ENCODE results near the gene SLC49A4.

SLC49A4 gene

DNA sequence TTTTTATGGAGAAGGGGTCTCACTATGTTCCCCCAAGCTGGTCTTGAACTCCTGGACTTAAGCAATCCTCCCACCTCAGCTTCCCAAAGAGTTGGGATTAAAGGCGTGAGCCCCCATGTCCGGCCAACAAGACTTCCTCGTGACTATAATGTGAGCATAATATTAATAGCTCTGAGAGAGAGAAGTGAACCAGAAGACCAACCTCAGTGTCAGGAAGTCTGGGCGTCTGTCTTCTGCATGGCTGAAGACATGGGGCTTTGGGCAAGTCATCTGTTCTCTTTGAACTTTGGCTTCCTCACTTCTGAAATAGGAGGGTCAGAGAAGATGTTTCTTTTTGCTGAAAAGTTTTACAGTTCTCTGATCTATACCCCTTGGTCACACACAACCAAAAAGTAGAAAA is 92.1 kb downstream of the SLC49A4 start:
- H3K4me2 ChIP-seq (ENCODE audit: low read depth, low read length, poor library complexity, severe bottlenecking) = no peak overlapping the region
- no peaks in the 10 kb centered on the region for H3K9me2 ChIP-seq (replicated peaks; ENCODE audit: insufficient read depth, low read length)
- H3K27ac ChIP-seq (ENCODE audit: low read depth, low read length) = no peak overlapping the region
- H2AFZ ChIP-seq (ENCODE audit: low read depth, low read length, severe bottlenecking) = no peak overlapping the region
- H3F3A ChIP-seq (ENCODE audit: insufficient read depth) = no peaks in the 10 kb centered on the region
- no peaks in the 10 kb centered on the region for H3K79me2 ChIP-seq (ENCODE audit: insufficient read depth, low read length)
- no peaks in the 10 kb centered on the region for H3K27me3 ChIP-seq (ENCODE audit: low read length)
- H3K36me3 ChIP-seq (ENCODE audit: low read length) = no peaks in the 10 kb centered on the region
- TF ChIP-seq, protein P1, sequence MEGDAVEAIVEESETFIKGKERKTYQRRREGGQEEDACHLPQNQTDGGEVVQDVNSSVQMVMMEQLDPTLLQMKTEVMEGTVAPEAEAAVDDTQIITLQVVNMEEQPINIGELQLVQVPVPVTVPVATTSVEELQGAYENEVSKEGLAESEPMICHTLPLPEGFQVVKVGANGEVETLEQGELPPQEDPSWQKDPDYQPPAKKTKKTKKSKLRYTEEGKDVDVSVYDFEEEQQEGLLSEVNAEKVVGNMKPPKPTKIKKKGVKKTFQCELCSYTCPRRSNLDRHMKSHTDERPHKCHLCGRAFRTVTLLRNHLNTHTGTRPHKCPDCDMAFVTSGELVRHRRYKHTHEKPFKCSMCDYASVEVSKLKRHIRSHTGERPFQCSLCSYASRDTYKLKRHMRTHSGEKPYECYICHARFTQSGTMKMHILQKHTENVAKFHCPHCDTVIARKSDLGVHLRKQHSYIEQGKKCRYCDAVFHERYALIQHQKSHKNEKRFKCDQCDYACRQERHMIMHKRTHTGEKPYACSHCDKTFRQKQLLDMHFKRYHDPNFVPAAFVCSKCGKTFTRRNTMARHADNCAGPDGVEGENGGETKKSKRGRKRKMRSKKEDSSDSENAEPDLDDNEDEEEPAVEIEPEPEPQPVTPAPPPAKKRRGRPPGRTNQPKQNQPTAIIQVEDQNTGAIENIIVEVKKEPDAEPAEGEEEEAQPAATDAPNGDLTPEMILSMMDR (IDR thresholded peaks at IDR 0.05; ENCODE audit: insufficient read depth, low read length, poor library complexity, severe bottlenecking) = no peak
- TF ChIP-seq EZH2phosphoT487 (conservative IDR thresholded peaks at IDR 0.05; ENCODE audit: low read length) = no peak
- no peaks in the 10 kb centered on the region for H4K20me1 ChIP-seq (ENCODE audit: low read depth, low read length)
- H3K4me3 ChIP-seq (ENCODE audit: insufficient read depth, low read length, poor library complexity, severe bottlenecking) = no peak overlapping the region
- H3K9ac ChIP-seq (ENCODE audit: low read length) = no peak overlapping the region
- H3K9me3 ChIP-seq (ENCODE audit: insufficient read depth, low read length) = no peaks in the 10 kb centered on the region

DNA sequence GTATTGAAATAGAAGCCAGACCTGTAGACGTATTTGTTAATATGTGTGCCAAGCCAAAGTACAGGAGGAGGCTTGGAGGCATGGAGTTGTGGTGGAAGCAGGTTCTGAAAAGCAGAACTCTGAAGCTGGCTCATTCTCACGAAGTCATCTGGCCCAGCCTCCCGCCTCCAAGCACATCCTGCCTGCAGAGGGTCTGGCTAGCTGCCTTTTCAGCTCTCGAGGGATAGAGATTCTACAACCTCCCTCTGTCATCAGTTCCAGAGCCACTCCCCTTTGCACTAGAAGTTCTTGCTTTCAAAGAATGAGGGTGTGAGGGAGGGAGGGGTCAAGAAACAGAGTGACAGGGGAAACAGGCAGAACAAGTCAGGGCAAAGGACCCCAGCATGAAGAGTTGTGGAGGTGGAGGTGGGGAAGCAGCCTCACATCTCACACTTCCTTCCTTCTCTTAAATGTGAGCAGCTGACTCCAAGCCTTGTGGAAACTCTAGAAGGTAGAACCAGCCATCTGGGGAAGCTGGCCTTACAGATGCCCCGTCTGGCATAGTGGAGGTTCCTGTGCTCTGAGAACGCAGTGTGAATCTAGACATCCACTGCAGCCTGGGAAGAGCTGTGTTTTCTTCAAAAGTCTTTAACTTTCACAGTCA is 95.3 kb downstream of the SLC49A4 start:
- no peaks in the 10 kb centered on the region for H3K9me2 ChIP-seq (replicated peaks; ENCODE audit: insufficient read depth, low read length)
- H3K36me3 ChIP-seq (ENCODE audit: low read length) = no peaks in the 10 kb centered on the region
- no peak overlapping the region for H3K4me3 ChIP-seq (ENCODE audit: insufficient read depth, low read length, poor library complexity, severe bottlenecking)
- no peak overlapping the region for H3K27ac ChIP-seq (ENCODE audit: low read depth, low read length)
- no peaks in the 10 kb centered on the region for H4K20me1 ChIP-seq (ENCODE audit: low read depth, low read length)
- H2AFZ ChIP-seq (ENCODE audit: low read depth, low read length, severe bottlenecking) = no peak overlapping the region
- no peaks in the 10 kb centered on the region for H3K9me3 ChIP-seq (ENCODE audit: insufficient read depth, low read length)
- no peak overlapping the region for H3K4me2 ChIP-seq (ENCODE audit: low read depth, low read length, poor library complexity, severe bottlenecking)
- H3K27me3 ChIP-seq (ENCODE audit: low read length) = no peaks in the 10 kb centered on the region
- H3K79me2 ChIP-seq (ENCODE audit: insufficient read depth, low read length) = no peaks in the 10 kb centered on the region
- no peak for TF ChIP-seq EZH2phosphoT487 (conservative IDR thresholded peaks at IDR 0.05; ENCODE audit: low read length)
- TF ChIP-seq, protein P1 (IDR thresholded peaks at IDR 0.05; ENCODE audit: insufficient read depth, low read length, poor library complexity, severe bottlenecking) = no peak
- no peak overlapping the region for H3K9ac ChIP-seq (ENCODE audit: low read length)
- H3F3A ChIP-seq (ENCODE audit: insufficient read depth) = no peaks in the 10 kb centered on the region

DNA sequence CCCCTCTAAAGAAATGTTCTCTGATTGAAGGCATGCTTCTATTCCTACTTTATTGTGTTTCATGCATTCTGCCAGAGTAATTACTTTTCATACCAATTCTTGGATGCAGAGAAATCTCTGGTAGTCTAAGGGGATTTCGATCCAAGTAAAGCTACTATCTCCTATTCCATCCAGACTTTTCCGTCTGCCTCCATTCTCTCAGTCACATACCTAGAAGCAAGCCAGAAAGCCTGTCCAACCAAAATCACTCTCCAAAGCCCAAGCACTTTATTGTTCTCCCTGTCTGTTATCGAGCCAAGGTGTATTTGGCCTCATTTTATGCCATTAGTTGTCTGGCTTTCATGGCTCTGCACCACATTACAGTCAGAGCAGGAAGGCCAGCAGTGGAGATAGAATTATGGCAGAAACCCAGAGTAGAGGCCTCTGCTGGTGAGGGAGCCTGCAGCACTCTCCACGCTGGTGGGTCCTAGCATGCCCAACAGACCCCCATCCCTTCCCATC is 95.9 kb downstream of the SLC49A4 start:
- Histone ChIP-seq H2AFZ (ENCODE audit: low read depth, low read length, severe bottlenecking) (no peak overlapping the region), H3K9ac (ENCODE audit: low read length) (no peak overlapping the region), H3K36me3 (ENCODE audit: low read length) (no peaks in the 10 kb centered on the region), H3K4me3 (ENCODE audit: insufficient read depth, low read length, poor library complexity, severe bottlenecking) (no peak overlapping the region), H3K27ac (ENCODE audit: low read depth, low read length) (no peak overlapping the region), H3F3A (ENCODE audit: insufficient read depth) (no peaks in the 10 kb centered on the region), H3K4me2 (ENCODE audit: low read depth, low read length, poor library complexity, severe bottlenecking) (no peak overlapping the region), H4K20me1 (ENCODE audit: low read depth, low read length) (no peaks in the 10 kb centered on the region), H3K79me2 (ENCODE audit: insufficient read depth, low read length) (no peaks in the 10 kb centered on the region), H3K9me2 (replicated peaks; ENCODE audit: insufficient read depth, low read length) (no peaks in the 10 kb centered on the region), H3K9me3 (ENCODE audit: insufficient read depth, low read length) (no peaks in the 10 kb centered on the region), H3K27me3 (ENCODE audit: low read length) (no peaks in the 10 kb centered on the region)
- TF ChIP-seq, protein P1 (IDR thresholded peaks at IDR 0.05; ENCODE audit: insufficient read depth, low read length, poor library complexity, severe bottlenecking) = no peak
- no peak for TF ChIP-seq EZH2phosphoT487 (conservative IDR thresholded peaks at IDR 0.05; ENCODE audit: low read length)

Measured in SU-DHL-6 (cell line).